CD14-positive monocyte (primary cell): Measurements from ENCODE around the gene TTYH3. TPM values are rescaled to one million over a fixed set of nuclear protein-coding genes. Genes with fewer than 3 reads are reported as not detected.

ENCODE experiments used
- DNase-seq, 3 donors: peaks; one replicate each; pipeline ENCODE4 v3.0.0-alpha.2; 2011 to 2022
- H2AFZ ChIP-seq: 2 replicates; pipeline ENCODE4 v1.6.0; 2012; ENCODE audit warnings: mild to moderate bottlenecking, low read depth, low read length, inconsistent platforms; ENCODE audit not compliant: insufficient read depth, poor library complexity, severe bottlenecking
- H3K27ac ChIP-seq, 2 donors: 1 replicate in 1 of 2; 2 replicates in 1 of 2; pipeline ENCODE4 v1.5.1; 2012 to 2013; ENCODE audit warnings: low read length in 2 of 2, control low read depth in 1 of 2, inconsistent platforms in 1 of 2, low read depth in 1 of 2, mild to moderate bottlenecking in 1 of 2
- H3K27me3 ChIP-seq, 2 donors: one replicate each; pipeline versions ENCODE4 v1.6.0 to v1.6.1; 2011 to 2013; ENCODE audit warnings: low read length in 2 of 2; ENCODE audit not compliant: control insufficient read depth in 2 of 2, insufficient read depth in 2 of 2
- H3K36me3 ChIP-seq, 2 donors: replicated peaks in 1 of 2; 1 replicate in 1 of 2; 2 replicates in 1 of 2; pipeline versions ENCODE4 v1.5.1 to v1.6.1; 2012 to 2013; ENCODE audit warnings: low read length in 2 of 2, control low read depth in 1 of 2, inconsistent platforms in 1 of 2, mild to moderate bottlenecking in 1 of 2; ENCODE audit not compliant: insufficient read depth in 2 of 2, control insufficient read depth in 1 of 2
- H3K4me1 ChIP-seq, 2 donors: 1 replicate in 1 of 2; 2 replicates in 1 of 2; pipeline versions ENCODE4 v1.5.1 to v1.6.1; 2012 to 2013; ENCODE audit warnings: low read length in 2 of 2, control low read depth in 1 of 2, inconsistent platforms in 1 of 2, mild to moderate bottlenecking in 1 of 2, moderate library complexity in 1 of 2; ENCODE audit not compliant: insufficient read depth in 2 of 2, control insufficient read depth in 1 of 2
- H3K4me2 ChIP-seq: replicated peaks from 2 replicates; pipeline ENCODE3; 2012; ENCODE audit warnings: low read length, moderate library complexity, mild to moderate bottlenecking; ENCODE audit not compliant: poor library complexity, severe bottlenecking; ENCODE audit errors: extremely low read depth
- H3K4me3 ChIP-seq, 3 experiments: fragments of 200-600 bp in 1 of 3; sonication (generic) in 1 of 3; replicated peaks in 1 of 3; 1 replicate in 2 of 3; 2 replicates in 1 of 3; pipeline ENCODE4 v1.5.1; 2011 to 2013; ENCODE audit warnings: low read length in 3 of 3, mild to moderate bottlenecking in 3 of 3, control low read depth in 2 of 3, low read depth in 2 of 3, inconsistent platforms in 1 of 3, moderate library complexity in 1 of 3
- H3K79me2 ChIP-seq: 2 replicates; pipeline ENCODE4 v1.6.0; 2012; ENCODE audit warnings: mild to moderate bottlenecking, control low read depth, inconsistent platforms, low read length, moderate library complexity; ENCODE audit not compliant: insufficient read depth
- H3K9ac ChIP-seq: 2 replicates; pipeline ENCODE4 v1.6.0; 2017; ENCODE audit warnings: low read length, mild to moderate bottlenecking; ENCODE audit not compliant: insufficient read depth, poor library complexity, severe bottlenecking
- H3K9me3 ChIP-seq, 2 donors: replicated peaks in 1 of 2; 1 replicate in 1 of 2; 2 replicates in 1 of 2; pipeline versions ENCODE4 v1.5.1 to v1.6.1; 2012 to 2013; ENCODE audit warnings: low read length in 2 of 2, control low read depth in 1 of 2; ENCODE audit not compliant: control insufficient read depth in 1 of 2, insufficient read depth in 1 of 2
- H4K20me1 ChIP-seq: 2 replicates; pipeline ENCODE4 v1.6.0; 2012; ENCODE audit warnings: mild to moderate bottlenecking, low read length, control low read depth, moderate library complexity; ENCODE audit not compliant: insufficient read depth
- H3K27ac Mint-ChIP-seq, 7 donors: one replicate each; pipeline ENCODE4 v1.8.0; 2020; ENCODE audit warnings: mild to moderate bottlenecking in 7 of 7, mixed read lengths in 7 of 7, moderate library complexity in 6 of 7, inconsistent platforms in 2 of 7
- H3K27me3 Mint-ChIP-seq, 3 donors: one replicate each; pipeline ENCODE4 v1.8.0; 2021 to 2022; ENCODE audit warnings: low read depth in 3 of 3, mild to moderate bottlenecking in 3 of 3, mixed read lengths in 3 of 3, moderate library complexity in 3 of 3, inconsistent platforms in 1 of 3
- H3K36me3 Mint-ChIP-seq, 2 donors: one replicate each; pipeline ENCODE4 v1.8.0; 2020; ENCODE audit warnings: mixed read lengths in 2 of 2, inconsistent platforms in 1 of 2, mild to moderate bottlenecking in 1 of 2
- H3K4me1 Mint-ChIP-seq: one replicate; pipeline ENCODE4 v1.8.0; 2020; ENCODE audit warnings: mild to moderate bottlenecking, mixed read lengths
- H3K4me3 Mint-ChIP-seq, 2 donors: one replicate each; pipeline ENCODE4 v1.8.0; 2020; ENCODE audit warnings: mild to moderate bottlenecking in 2 of 2, mixed read lengths in 2 of 2, moderate library complexity in 1 of 2
- H3K9me3 Mint-ChIP-seq, 7 donors: one replicate each; pipeline ENCODE4 v1.8.0; 2020 to 2022; ENCODE audit warnings: mixed read lengths in 7 of 7, mild to moderate bottlenecking in 6 of 7, moderate library complexity in 6 of 7, inconsistent platforms in 2 of 7
- CTCF ChIP-seq: fragments of 200-600 bp; IDR thresholded peaks from one replicate; pipeline ENCODE4 v1.8.0; 2022; ENCODE audit warnings: antibody characterized with exemption, mild to moderate bottlenecking
- WGBS: methylation state at CpG from one replicate; pipeline ENCODE4 v1.1.5; 2013; ENCODE audit warnings: missing lambda C conversion rate; ENCODE audit not compliant: insufficient coverage; 5-methylcytosine and 5-hydroxymethylcytosine counted together
- intact Hi-C, 2 donors: fragments of 100-400 bp; cut with micrococcal nuclease; formaldehyde crosslinking; loops; one replicate each; pipeline versions ENCODE4 v1.15.0 to v1.15.1; 2023
- polyA plus RNA-seq, 3 donors: library from polyadenylated mRNA; depleted of rRNA in 1 of 3; unstranded in 2 of 3; stranded (reverse) in 1 of 3; fragments of 300-500 nt in 2 of 3; fragments of >200 nt in 1 of 3; fragmentation: Illumina TruSeq in 2 of 3; gene quantifications; 1 replicate in 2 of 3; 2 replicates in 1 of 3; pipeline ENCODE4 v1.2.3, GENCODE V29; 2012 to 2021

TTYH3 gene
- polyA plus RNA-seq, 3 donors = 13.4 to 73.5 (median 17.4) TPM

- H3K79me2 ChIP-seq = peaks cover 100% of the 10 kb centered on the region
Observed at GRCh38 chr7:2637066-2637471, 5.3 kb downstream of the TTYH3 start.

GRCh38 chr7:2637505-2638223, 5.9 kb downstream of the TTYH3 start:
- Histone ChIP-seq H3K9ac (peak overlapping the region; percentile 66), H3K79me2 (peaks cover 100% of the 10 kb centered on the region), H3K4me3 (peak overlapping the region in 2 of 3 experiments; percentile 22 to 96), H3K36me3 (peaks cover 3 to 14% of the 10 kb centered on the region in 2 donors), H3K4me1 (peaks cover 89 to 90% of the 10 kb centered on the region in 2 donors), H3K9me3 (no peaks in the 10 kb centered on the region), H3K4me2 (peak overlapping the region; percentile 91), H3K27me3 (no peaks in the 10 kb centered on the region), H3K27ac (peak overlapping the region; percentile 92 to 95), H2AFZ (no peak overlapping the region), H4K20me1 (peaks cover 67% of the 10 kb centered on the region)
- TF ChIP-seq CTCF = no peak
- DNase-seq = peak; percentile 87 to 91 (median 91)
- H3K36me3 Mint-ChIP-seq = peaks cover 26 to 39% of the 10 kb centered on the region in 2 donors
- intact Hi-C loops = no loop called here
- H3K9me3 Mint-ChIP-seq = peaks cover 0 to 5% (median 0%) of the 10 kb centered on the region in 7 donors
- H3K27me3 Mint-ChIP-seq = peaks cover 0 to 4% (median 0%) of the 10 kb centered on the region in 3 donors
- H3K4me3 Mint-ChIP-seq = peak overlapping the region; percentile 51 to 62
- WGBS = 30% methylated on average over 20 of the region's 23 CpGs
- H3K4me1 Mint-ChIP-seq = peaks cover 67% of the 10 kb centered on the region
- peak overlapping the region; percentile 78 to 96 (median 95) for H3K27ac Mint-ChIP-seq

More at GRCh38 chr7:2637066-2637471, 5.3 kb downstream of the TTYH3 start:
- Histone ChIP-seq H3K36me3 (peaks cover 3 to 14% of the 10 kb centered on the region in 2 donors), H4K20me1 (peaks cover 64% of the 10 kb centered on the region), H3K4me2 (peak overlapping the region; percentile 91), H3K4me3 (peak overlapping the region in 1 of 3 experiments; percentile 96), H3K27me3 (no peaks in the 10 kb centered on the region), H3K9ac (peak overlapping the region; percentile 66), H3K27ac (peak overlapping the region; percentile 92 to 95), H3K9me3 (no peaks in the 10 kb centered on the region), H3K4me1 (peaks cover 86 to 88% of the 10 kb centered on the region in 2 donors), H2AFZ (no peak overlapping the region)
- H3K36me3 Mint-ChIP-seq = peaks cover 26 to 35% of the 10 kb centered on the region in 2 donors
- peak overlapping the region; percentile 78 to 96 (median 95) for H3K27ac Mint-ChIP-seq
- peak; percentile 15 for TF ChIP-seq CTCF
- peaks cover 0 to 4% (median 0%) of the 10 kb centered on the region in 3 donors for H3K27me3 Mint-ChIP-seq
- peaks cover 0 to 5% (median 0%) of the 10 kb centered on the region in 7 donors for H3K9me3 Mint-ChIP-seq
- H3K4me3 Mint-ChIP-seq = peak overlapping the region; percentile 51 to 62
- intact Hi-C loops = no loop called here
- peaks cover 65% of the 10 kb centered on the region for H3K4me1 Mint-ChIP-seq
- no peak for DNase-seq
- 69% methylated on average over 17 of the region's 17 CpGs for WGBS
